Keratinocyte (primary cell): ENCODE data around the gene COLGALT1. TPM values are rescaled to one million over a fixed set of nuclear protein-coding genes. Genes with fewer than 3 reads are reported as not detected.

Experiments
- DNase-seq: peaks from one replicate; pipeline ENCODE4 v3.0.0-alpha.2; 2011; ENCODE audit warnings: low read depth, missing footprints, low spot score
- FAIRE-seq: peaks from 2 replicates; lab custom pipeline; 2011; peaks lifted over from hg19 to GRCh38; lab: Jason Lieb, UNC
- H2AFZ ChIP-seq: 2 replicates; pipeline ENCODE4 v1.6.0; 2012; ENCODE audit warnings: low read length, control low read depth, inconsistent platforms; ENCODE audit not compliant: control insufficient read depth
- H3K27ac ChIP-seq: 2 replicates; pipeline ENCODE4 v1.5.1; 2011; ENCODE audit warnings: low read length; ENCODE audit not compliant: control insufficient read depth, insufficient read depth
- H3K27me3 ChIP-seq: 3 replicates; pipeline ENCODE4 v1.6.0; 2011; ENCODE audit warnings: low read length; ENCODE audit not compliant: control insufficient read depth, insufficient read depth; ENCODE audit errors: extremely low read depth
- H3K36me3 ChIP-seq, 2 experiments: 2 replicates in 1 of 2; 3 replicates in 1 of 2; pipeline ENCODE4 v1.5.1; 2011; ENCODE audit warnings: low read length in 2 of 2, mild to moderate bottlenecking in 1 of 2; ENCODE audit not compliant: control insufficient read depth in 2 of 2, insufficient read depth in 2 of 2; ENCODE audit errors: extremely low read depth in 1 of 2
- H3K4me1 ChIP-seq: 3 replicates; pipeline ENCODE4 v1.5.1; 2011; ENCODE audit warnings: low read length; ENCODE audit not compliant: control insufficient read depth, insufficient read depth; ENCODE audit errors: extremely low read depth
- H3K4me2 ChIP-seq: 3 replicates; pipeline ENCODE4 v1.6.0; 2011; ENCODE audit warnings: low read depth, low read length; ENCODE audit not compliant: control insufficient read depth, insufficient read depth; ENCODE audit errors: extremely low read depth
- H3K4me3 ChIP-seq, 3 experiments: fragments of 200-600 bp in 1 of 3; sonication (generic) in 1 of 3; 2 replicates in 2 of 3; 3 replicates in 1 of 3; pipeline ENCODE4 v1.5.1; 2011 to 2016; ENCODE audit warnings: low read length in 3 of 3, mild to moderate bottlenecking in 3 of 3, control low read depth in 2 of 3, inconsistent platforms in 1 of 3, low read depth in 1 of 3, mixed read lengths in 1 of 3, mixed run types in 1 of 3, moderate library complexity in 1 of 3; ENCODE audit not compliant: control insufficient read depth in 2 of 3, insufficient read depth in 2 of 3; ENCODE audit errors: extremely low read depth in 1 of 3
- H3K79me2 ChIP-seq: 2 replicates; pipeline ENCODE4 v1.6.0; 2012; ENCODE audit warnings: low read length; ENCODE audit not compliant: control insufficient read depth, insufficient read depth
- H3K9ac ChIP-seq: 3 replicates; pipeline ENCODE4 v1.6.0; 2011; ENCODE audit warnings: low read length; ENCODE audit not compliant: control insufficient read depth, insufficient read depth; ENCODE audit errors: extremely low read depth
- H3K9me1 ChIP-seq: 3 replicates; pipeline ENCODE4 v1.6.0; 2011; ENCODE audit warnings: low read length; ENCODE audit not compliant: control insufficient read depth, insufficient read depth; ENCODE audit errors: extremely low read depth
- H3K9me3 ChIP-seq: 2 replicates; pipeline ENCODE4 v1.5.1; 2012; ENCODE audit warnings: low read depth, low read length; ENCODE audit not compliant: control insufficient read depth
- H4K20me1 ChIP-seq: 3 replicates; pipeline ENCODE4 v1.6.0; 2011; ENCODE audit warnings: low read length; ENCODE audit not compliant: control insufficient read depth, insufficient read depth; ENCODE audit errors: extremely low read depth
- EZH2 ChIP-seq: IDR thresholded peaks from one replicate; pipeline ENCODE4 v1.6.1; 2012; ENCODE audit warnings: inconsistent platforms, mild to moderate bottlenecking, low read length, moderate library complexity
- dilution Hi-C: fragments of 300-500 bp; cut with MboI; formaldehyde crosslinking; loops from one replicate; pipeline ENCODE4 v1.7.0; 2020; ENCODE audit warnings: low sequenced_read_pairs; ENCODE audit not compliant: extremely low pct_ligation_motif_present
- polyA plus RNA-seq, 5 experiments: library from polyadenylated mRNA; depleted of rRNA in 3 of 5; stranded (reverse) in 3 of 5; stranded (forward) in 1 of 5; unstranded in 1 of 5; fragments of >200 nt; gene quantifications; 1 replicate in 1 of 5; 2 replicates in 3 of 5; 3 replicates in 1 of 5; pipeline versions ENCODE4 v1.2.1 to v1.2.3, GENCODE V29; 2011 to 2012; ENCODE audit warnings: missing spikeins in 2 of 5, low read depth in 1 of 5, low replicate concordance in 1 of 5
- TF ChIP-seq, protein P1 (sequence below), 3 experiments: IDR thresholded peaks in 1 of 3; conservative IDR thresholded peaks in 1 of 3; optimal IDR thresholded peaks in 1 of 3; 2 replicates in 2 of 3; 3 replicates in 1 of 3; pipeline versions ENCODE3 to v1.5.1; 2011; ENCODE audit warnings: low read length in 3 of 3, mild to moderate bottlenecking in 3 of 3, moderate library complexity in 2 of 3, control low read depth in 1 of 3, inconsistent platforms in 1 of 3; ENCODE audit not compliant: insufficient read depth in 2 of 3; ENCODE audit errors: extremely low read depth in 1 of 3

COLGALT1 gene
- polyA plus RNA-seq, 1 donor (not counting 4 experiments of a cell fraction or from before 2014, with no cell fraction given) = 89.4 TPM

DNA sequence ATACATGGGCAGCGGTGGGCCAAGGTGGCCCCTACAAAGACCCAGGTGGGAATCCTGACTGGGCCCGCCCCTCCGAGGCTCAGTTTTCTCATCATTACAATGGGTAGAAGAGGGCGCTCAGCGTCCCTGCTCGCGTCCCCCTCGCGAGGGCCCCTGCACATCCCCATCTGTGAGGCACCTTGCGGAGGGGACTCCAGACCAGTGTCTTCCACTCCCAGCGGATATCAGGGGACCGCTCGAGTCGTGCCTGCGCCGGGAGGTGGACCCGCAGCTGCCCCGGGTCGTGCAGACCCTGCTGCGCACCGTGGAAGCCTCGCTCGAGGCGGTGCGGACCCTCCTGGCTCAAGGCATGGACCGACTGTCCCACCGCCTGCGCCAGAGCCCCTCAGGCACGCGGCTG lies 15.3 kb upstream of the COLGALT1 start:
- no peaks in the 10 kb centered on the region for H3K9me1 ChIP-seq
- no peak overlapping the region for H3K4me2 ChIP-seq
- H4K20me1 ChIP-seq = no peaks in the 10 kb centered on the region
- H3K79me2 ChIP-seq = no peaks in the 10 kb centered on the region
- TF ChIP-seq, protein P1, sequence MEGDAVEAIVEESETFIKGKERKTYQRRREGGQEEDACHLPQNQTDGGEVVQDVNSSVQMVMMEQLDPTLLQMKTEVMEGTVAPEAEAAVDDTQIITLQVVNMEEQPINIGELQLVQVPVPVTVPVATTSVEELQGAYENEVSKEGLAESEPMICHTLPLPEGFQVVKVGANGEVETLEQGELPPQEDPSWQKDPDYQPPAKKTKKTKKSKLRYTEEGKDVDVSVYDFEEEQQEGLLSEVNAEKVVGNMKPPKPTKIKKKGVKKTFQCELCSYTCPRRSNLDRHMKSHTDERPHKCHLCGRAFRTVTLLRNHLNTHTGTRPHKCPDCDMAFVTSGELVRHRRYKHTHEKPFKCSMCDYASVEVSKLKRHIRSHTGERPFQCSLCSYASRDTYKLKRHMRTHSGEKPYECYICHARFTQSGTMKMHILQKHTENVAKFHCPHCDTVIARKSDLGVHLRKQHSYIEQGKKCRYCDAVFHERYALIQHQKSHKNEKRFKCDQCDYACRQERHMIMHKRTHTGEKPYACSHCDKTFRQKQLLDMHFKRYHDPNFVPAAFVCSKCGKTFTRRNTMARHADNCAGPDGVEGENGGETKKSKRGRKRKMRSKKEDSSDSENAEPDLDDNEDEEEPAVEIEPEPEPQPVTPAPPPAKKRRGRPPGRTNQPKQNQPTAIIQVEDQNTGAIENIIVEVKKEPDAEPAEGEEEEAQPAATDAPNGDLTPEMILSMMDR (optimal IDR thresholded peaks at IDR 0.05 in 1 of 3, IDR thresholded peaks at IDR 0.05 in 1 of 3, conservative IDR thresholded peaks at IDR 0.05 in 1 of 3; ENCODE audit: extremely low read depth in 1 of 3, insufficient read depth in 2 of 3, low read length in 3 of 3) = no peak
- no peak for TF ChIP-seq EZH2
- no peaks in the 10 kb centered on the region for H3K9me3 ChIP-seq
- no peak overlapping the region for H3K4me3 ChIP-seq
- H3K27ac ChIP-seq = no peak overlapping the region
- peaks cover 16% of the 10 kb centered on the region for H3K27me3 ChIP-seq
- H2AFZ ChIP-seq = no peak overlapping the region
- H3K9ac ChIP-seq = no peak overlapping the region
- dilution Hi-C loops = no loop called here
- no peak for DNase-seq
- no peak for FAIRE-seq
- H3K36me3 ChIP-seq = no peaks in the 10 kb centered on the region
- H3K4me1 ChIP-seq = peaks cover 7% of the 10 kb centered on the region

DNA sequence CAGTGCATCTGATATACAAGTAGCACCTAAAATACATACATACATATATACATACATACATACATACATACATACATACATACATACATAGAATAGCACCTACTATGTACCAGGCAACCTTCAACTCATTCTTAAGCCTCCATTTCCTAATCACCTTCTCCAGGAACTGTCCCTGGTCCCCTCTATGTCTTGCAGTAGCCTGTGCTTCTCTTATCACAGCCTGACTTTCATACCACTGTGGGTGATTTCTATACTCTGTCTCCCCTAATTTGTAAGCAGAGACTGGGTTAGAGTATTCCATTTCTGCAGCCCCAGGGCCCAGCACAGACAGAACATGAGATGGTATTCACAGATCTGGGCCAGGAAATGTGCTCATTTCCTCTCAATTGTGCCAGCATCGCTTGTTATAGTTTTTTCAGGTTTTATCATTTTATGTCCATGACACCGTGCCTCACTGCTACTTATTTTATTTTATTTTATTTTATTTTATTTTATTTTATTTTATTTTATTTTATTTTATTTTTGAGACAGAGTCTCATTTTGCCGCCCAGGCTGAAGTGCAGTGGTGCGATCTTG lies 14.2 kb upstream of the COLGALT1 start:
- dilution Hi-C loops = no loop called here
- DNase-seq (no peak), FAIRE-seq (no peak)
- Histone ChIP-seq H3K9me3 (no peaks in the 10 kb centered on the region), H3K27ac (no peak overlapping the region), H3K36me3 (no peaks in the 10 kb centered on the region), H4K20me1 (no peaks in the 10 kb centered on the region), H2AFZ (no peak overlapping the region), H3K9ac (no peak overlapping the region), H3K9me1 (no peaks in the 10 kb centered on the region), H3K79me2 (no peaks in the 10 kb centered on the region), H3K4me2 (no peak overlapping the region), H3K27me3 (peaks cover 16% of the 10 kb centered on the region), H3K4me1 (peaks cover 7% of the 10 kb centered on the region), H3K4me3 (no peak overlapping the region)
- TF ChIP-seq, protein P1 (optimal IDR thresholded peaks at IDR 0.05 in 1 of 3, IDR thresholded peaks at IDR 0.05 in 1 of 3, conservative IDR thresholded peaks at IDR 0.05 in 1 of 3; ENCODE audit: extremely low read depth in 1 of 3, insufficient read depth in 2 of 3, low read length in 3 of 3) = no peak
- no peak for TF ChIP-seq EZH2
